HG03575 (cell line): ENCODE measurements around the gene NGEF.
"Not testable (repeated sequence)": the region's sequence is repeated elsewhere in the genome, so short reads cannot be mapped to it uniquely, and the experiment has no call there.

Source experiments
- ATAC-seq: cut with Tn5 transposase; IDR thresholded peaks from one replicate; pipeline ENCODE4 v1.9.1; 2021; ENCODE audit not compliant: unreplicated experiment, insufficient number of reproducible peaks, low FRiP score; ENCODE audit errors: extremely low read depth

The NGEF gene

GRCh38 chr2:232913903-232914302, 99.2 kb downstream of the NGEF start:
- ATAC-seq, result no peak

- no peak for ATAC-seq
These were observed 101.3 kb downstream of the NGEF start for GRCh38 chr2:232911712-232912277.

GRCh38 chr2:232910376-232910775, 102.7 kb downstream of the NGEF start:
- ATAC-seq, result no peak

DNA sequence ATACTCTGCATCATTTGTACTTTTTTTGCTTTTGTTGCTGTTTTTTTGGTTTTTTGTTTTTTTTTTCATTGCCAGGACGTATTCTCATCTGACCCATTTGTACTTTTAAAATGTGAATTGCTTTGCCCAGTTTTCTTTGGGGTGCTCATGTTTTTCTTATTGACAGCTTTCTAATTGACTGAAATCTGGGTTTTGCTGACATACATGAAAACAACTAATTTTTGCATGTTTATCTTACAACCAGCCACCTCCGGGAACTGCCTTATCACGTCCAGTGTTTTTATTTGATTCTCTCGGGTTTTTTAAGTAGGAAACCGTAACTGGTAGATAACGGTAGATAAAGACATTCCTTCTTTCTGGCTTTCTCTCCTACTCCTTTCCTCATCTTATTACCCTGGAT, 104.4 kb downstream of the NGEF start:
- ATAC-seq, result no peak

DNA sequence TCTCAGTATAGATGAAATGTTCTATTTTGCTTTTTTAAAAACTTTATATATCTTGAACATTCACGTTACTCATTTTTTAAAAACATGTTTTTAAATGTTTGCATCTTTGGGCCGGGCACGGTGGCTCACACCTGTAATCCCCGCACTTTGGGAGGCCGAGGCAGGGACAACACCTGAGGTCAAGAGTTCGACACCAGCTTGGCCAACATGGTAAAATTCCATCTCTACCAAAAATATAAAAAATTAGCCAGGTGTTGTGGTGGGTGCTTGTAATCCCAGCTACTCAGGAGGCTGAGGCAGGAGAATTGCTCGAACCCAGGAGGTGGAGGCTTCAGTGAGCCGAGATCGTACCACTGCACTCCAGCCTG, 105.4 kb downstream of the NGEF start:
- not testable (repeated sequence) for ATAC-seq

DNA sequence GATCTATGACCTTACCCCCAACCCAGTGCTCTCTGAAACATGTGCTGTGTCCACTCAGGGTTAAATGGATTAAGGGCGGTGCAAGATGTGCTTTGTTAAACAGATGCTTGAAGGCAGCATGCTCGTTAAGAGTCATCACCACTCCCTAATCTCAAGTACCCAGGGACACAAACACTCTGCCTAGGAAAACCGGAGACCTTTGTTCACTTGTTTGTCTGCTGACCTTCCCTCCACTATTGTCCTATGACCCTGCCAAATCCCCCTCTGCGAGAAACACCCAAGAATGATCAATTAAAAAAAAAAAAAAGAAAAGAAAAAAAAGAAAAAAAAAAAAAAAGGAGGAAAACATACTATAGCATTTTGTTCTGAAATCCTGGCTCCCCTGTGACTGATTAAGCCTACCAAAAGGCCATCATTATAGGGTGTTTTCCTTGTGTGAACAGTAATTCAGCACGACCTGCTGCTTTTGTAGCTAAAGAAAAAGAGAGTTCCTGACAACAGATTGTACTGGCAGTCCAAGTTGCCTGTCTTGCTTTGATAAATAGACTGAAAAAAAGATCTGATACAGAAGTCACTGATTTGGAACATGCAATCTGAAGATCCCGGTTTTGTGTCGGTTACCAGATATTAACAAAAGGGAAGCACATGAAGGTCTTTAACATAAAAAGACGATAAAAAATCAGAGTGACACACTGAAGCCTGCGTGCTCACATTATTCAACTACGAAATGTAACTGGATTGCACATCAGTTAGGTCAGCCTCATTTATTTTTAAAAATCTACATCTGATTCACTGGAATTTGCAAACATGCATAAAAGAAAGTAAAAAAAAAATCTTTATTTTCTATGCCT, 106.0 kb downstream of the NGEF start:
- ATAC-seq, result not testable (repeated sequence)

GRCh38 chr2:232903989-232904388, 109.1 kb downstream of the NGEF start:
- ATAC-seq, result no peak

DNA sequence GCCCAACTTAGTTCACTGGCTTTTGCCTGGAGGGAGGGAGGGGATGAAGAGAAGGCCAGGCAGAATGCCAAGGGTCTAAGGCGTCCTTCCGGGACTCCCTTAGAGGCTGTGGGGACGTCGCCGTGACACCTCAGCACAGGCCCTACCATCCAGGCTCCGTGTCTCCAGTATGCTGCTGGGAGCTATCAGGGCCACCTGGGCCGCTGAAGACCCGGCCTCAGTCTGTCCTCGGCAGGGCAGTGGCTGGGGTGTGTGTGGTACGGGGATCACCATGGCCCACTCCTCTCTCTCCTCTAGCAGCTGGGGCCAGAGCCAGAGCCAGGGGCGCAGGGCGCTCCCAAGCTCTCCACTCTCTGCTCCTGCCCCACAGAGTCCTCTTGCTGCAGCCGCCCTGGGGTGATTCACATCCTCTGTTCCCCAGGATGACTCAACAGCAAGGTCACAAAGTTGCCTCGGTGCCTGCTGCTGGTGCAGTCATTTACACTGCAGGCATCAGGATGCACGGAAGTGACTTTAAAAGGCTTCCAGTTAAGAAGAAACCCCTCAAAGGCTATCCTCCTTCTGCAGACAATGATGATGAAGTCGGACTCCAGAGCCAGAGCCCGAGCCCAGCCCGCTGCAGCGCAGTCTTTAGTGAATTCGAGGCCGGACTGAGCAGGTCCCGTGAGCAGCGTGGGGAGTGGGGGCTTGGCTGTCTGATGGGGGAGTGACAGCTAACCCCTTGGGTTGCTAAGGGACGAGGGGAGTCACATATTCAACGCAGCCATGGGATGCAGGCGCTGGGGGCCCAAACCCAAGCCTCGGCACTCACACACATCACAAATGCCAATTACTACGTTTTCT, 111.1 kb downstream of the NGEF start:
- no peak for ATAC-seq

DNA sequence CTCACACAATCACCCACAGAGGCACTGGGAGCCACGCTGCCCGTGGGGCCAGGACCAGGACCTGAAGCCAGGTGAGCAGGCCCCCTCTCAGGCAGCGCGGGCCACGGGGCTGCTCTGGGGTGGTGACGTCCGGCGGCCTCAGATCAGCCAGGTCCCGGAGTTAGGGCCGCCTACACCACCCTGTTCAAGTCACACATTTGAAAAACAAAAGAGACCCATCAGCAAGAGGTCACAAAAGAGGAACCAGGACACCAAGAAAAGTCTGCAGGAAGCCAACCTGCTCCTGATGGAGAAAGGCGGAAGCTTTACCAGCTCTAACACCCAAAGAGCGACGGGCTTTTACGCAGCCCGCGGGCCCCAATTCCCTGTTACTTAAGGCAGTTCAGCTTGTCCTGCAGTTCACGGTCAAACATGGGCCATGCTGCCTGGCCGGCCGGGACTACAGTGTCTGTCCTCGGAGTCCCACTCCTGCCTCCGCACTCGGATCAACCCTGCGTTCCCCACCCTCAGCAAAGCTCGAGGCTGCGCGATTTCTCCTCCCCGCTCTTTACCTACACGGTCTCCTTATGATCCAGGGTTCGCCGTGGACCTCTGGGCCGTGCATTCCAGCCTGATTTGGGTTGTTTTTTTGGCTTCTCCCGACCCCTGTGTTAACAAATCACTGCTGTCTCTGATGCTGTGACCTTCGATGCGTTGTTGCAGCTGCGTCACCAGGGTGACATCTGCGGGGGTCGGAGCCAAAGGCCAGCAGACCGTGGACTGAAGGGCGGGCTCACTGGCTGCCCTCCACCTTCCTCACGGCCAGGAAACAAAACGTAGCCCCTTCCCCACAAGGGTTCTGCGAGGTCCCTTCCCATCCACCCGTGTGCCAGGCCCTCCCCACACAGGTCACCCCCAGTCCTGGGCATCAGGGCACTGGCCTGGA, 112.0 kb downstream of the NGEF start:
- ATAC-seq, result no peak

DNA sequence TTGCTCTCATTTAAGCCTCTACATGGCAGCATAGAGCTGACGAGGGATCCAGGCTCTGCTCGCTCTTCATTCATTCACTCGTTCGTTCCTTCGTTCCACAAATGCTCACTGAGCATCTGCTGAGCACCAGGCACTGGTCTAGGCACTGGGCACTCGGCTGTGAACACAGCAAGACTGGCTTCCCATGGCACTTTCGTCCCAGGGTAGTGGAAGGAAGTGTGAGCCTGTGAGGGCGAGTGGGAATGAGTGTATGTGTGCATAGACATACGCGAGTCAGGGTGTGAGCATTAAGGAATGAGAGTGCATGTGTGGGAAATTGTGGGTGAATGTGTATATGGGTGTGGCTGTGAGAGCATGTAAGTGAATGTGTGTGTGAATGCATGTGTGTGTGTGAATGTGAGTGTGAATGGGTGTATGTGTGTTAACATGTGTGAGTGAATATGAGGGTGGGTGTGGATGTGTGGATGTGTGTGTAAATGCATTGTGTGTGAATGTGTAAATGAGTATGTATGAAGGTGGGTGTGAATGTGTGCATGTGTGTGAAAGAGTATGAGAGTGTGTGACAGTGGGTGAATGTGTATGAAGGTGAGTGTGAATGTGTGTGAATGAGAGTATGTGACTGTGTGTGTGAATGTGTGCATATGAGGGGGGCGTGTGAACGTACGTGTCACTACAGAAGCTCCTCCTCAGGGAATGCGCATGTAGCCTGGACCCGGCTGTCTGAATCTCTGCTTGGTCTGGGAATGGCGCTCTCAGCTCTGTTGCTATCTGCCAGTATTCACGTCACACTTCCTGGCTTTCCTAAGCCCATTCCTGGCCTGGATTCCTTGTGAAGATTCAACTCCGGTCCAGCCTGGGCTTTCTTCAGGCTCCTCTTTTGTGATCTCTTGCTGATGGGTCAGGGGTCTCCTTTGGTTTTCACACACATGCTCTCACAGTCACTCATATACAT, 114.2 kb downstream of the NGEF start:
- no peak for ATAC-seq

DNA sequence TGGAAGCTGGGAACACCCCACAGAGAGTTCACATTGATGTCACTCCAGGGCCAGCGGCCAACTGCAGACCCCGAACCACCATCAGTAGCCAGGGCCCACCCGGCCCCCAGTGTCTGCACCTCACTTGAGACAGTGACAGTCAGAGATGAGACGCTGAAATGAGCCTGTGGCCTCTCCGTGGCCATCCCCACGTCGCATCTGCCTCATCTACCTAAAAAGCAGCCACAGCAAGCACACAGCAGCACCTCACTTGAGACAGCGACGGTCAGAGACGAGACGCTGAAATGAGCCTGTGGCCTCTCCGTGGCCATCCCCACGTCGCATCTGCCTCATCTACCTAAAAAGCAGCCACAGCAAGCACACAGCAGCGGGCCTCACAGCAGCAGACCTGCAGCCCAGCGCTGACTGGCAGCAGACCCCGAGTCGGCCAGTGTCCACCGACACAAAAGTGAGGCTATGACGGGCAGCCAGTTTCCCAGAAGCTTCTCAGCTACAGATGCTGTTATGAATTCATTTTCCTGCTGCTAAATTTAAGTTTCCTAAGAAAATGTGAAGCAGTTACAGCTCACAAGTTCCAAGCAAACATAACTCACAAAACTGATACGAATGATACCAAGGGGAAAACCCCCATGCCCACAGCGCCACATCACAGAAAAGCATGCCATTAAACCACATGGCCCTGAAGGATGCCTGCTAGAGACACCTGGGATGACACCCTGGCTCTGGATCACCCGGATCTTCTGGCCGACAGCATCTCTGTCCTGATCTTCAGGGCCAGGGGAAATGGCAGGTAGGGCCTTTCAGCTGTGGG, 115.3 kb downstream of the NGEF start:
- no peak for ATAC-seq

DNA sequence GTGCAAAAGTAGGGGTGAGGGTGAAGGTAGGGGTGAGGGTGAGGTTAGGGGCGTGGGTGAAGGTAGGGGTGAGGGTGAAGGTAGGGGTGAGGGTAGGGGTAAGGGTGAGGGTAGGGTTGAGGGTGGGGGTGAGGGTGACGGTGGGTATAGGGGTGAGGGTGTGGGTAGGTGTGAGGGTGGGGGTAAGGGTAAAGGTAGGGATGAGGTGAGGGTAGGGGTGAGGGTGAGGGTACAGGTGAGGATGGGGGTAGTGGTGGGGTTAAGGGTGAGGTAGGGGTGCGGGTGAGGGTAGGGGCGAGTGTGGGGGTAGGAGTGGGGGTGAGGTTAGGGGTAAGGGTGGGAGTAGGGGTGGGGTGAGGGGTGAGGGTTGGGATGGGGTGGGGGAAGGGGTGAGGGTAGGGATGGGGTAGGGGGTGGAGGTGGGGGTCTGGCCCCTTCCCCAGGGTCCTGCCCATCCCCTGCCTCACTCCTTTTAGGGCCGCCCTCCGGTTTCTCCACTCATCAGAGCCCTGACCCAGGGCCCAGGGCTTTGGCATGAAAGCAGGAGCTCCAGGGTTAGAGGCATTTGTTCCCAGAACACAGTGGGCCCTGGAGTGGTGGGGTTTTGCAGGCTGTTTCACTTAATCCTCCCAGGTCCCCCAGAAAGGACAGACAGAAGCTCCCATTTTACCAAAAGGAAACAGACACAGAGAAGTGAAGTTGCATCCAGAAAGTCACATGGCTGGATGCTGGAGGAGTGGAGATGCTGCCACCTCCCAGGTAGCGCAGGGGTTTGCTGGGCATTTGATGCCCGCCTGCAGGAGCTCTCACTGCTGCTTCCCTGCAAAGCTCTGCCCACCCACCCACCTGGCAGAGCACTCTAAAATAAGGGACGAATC, 116.1 kb downstream of the NGEF start:
- no peak for ATAC-seq

DNA sequence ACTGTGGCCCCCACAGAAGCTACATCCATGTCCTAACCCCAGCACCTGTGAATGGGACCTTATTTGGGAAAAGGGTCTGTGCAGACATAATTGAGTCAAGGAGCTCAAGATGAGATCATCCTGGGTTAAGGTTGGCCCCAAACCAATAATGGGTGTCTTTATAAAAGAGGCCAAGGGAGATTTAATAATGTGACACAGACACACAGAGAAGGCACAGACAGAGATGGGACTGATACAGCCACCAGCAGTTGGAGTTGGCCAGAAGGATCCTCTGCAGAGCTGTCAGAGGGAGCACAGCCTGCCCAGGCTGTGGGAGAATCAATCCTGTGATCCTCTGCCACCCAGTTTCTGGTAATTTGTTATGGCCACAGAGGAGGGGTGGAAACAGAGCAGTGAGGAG, 116.9 kb downstream of the NGEF start:
- no peak for ATAC-seq

DNA sequence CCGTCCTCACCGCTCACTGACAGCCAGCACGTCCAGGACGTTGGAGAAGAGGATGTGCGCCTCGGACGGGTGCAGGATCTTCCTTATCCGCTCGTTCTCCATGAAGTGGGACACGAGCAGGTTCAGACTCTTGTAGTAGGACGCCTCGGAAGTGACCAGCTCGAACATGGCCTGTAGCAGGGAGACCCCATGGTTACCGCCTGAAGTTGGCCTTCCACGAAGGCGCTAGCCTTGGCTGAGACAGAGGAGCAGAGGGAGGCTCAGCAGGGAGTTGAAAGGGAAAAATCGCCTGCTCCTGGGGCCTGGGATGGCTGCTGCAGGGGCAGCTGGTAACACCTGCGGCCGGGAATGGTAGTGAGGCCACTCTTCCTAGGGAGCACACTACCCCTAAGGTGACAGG, 118.3 kb downstream of the NGEF start:
- no peak for ATAC-seq

GRCh38 chr2:232894251-232894650, 118.8 kb downstream of the NGEF start:
- ATAC-seq, result no peak

- no peak for ATAC-seq
These were observed 119.2 kb downstream of the NGEF start for GRCh38 chr2:232893834-232894233.
